HG03521 (cell line): ENCODE results near the gene TLCD5.

Source experiments
- ATAC-seq: cut with Tn5 transposase; IDR thresholded peaks from one replicate; pipeline ENCODE4 v1.9.1; 2021; ENCODE audit warnings: mild to moderate bottlenecking, moderate library complexity; ENCODE audit not compliant: unreplicated experiment

The TLCD5 gene

DNA sequence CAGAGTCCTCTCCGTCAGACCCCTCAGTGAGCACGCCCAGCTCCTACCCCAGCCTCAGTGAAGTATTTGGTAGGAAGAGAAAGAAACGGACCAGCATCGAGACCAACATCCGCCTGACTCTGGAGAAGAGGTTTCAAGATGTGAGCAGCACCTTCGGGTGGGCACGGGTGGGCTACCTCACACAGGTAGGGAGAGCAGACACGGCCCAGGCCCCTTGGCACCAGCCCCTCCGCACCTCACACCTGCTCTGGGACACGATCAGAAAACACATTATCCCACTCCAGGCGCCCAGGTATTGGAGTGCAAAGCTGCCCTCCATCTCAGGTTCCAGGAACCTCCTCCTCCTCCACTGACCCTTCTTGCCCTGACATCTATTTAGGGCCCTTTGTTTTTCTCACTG lies 17.6 kb upstream of the TLCD5 start:
- no peak for ATAC-seq

DNA sequence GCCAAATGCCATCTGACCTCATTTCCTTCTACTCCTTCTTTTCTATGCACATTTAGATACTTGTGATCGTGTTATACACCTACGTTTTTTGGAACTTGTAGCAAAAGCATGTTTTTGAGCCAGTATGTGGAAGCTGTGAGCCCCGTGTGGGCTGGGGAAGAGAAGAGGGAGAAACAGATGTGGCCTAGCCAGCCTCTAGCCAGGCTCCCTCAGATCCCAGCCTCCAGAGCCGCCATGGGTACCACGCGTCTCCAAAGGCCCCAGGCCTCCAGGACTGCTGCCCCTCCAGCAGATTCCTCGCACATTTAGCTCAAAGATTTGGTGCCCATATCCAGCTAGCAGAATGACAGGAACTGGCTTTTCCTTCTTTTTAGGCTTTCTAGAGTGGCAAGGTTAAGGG lies 17.0 kb upstream of the TLCD5 start:
- no peak for ATAC-seq

DNA sequence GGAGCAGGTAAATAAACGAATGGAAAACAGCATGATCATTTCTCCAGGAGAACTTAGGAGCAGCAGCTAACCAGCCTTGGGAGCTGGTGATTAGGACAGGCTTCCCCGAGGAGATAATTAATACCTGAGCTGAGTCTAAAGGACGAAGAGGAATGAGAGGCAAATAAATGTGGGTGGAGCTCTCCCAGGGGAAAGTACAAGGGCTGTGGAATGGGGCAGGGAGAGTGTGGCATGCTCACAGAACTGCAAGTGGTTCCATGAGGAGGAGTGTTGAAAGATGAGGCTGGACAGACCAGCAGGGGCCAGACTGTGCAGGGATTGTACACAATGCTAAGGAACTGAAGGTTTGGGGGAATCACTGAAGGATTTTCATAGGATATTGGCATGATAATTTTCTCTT lies 14.2 kb upstream of the TLCD5 start:
- no peak for ATAC-seq

GRCh38 chr11:120314861-120315260 lies 10.2 kb upstream of the TLCD5 start:
- ATAC-seq = no peak

- ATAC-seq = no peak
Observed at GRCh38 chr11:120316880-120317688, 8.0 kb upstream of the TLCD5 start.

DNA sequence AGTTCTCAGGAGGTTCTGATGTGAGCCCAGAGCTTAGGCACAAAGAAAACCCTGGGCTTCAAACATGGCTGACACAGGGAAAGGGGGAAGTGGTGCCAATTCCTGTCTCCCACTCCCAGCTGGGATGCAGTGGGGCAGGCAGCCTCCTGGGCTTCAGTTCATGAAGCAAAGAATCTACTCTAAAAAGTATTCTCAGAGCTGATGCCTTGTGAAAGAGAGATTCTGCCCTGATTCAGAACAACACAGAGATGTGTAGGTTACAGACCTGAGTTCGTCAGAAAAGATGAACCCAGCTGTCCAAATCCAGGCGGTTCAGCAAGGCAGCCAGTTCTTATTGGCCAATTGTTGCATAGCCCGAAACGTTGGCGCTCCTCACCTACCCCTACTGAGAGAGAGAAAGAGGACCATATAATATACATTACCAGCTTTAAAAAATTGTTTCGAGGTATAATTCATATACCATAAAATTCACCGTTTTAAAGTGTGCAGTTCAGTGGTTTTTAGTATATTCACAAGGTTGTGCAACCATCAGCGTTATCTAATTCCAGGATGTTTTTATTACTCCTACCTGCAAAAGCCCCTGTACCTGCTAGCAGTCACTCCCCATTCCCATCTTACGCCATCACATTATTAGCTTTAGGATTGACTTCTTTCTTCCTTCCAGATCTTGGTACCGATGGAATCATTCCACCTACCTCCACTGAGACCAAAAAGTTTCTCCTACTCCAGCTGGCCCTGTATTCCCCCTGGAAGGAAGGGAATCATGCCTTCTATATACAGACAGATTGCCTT lies 7.2 kb upstream of the TLCD5 start:
- ATAC-seq = no peak

- no peak for ATAC-seq
Observed at GRCh38 chr11:120318906-120319305, 6.2 kb upstream of the TLCD5 start.

DNA sequence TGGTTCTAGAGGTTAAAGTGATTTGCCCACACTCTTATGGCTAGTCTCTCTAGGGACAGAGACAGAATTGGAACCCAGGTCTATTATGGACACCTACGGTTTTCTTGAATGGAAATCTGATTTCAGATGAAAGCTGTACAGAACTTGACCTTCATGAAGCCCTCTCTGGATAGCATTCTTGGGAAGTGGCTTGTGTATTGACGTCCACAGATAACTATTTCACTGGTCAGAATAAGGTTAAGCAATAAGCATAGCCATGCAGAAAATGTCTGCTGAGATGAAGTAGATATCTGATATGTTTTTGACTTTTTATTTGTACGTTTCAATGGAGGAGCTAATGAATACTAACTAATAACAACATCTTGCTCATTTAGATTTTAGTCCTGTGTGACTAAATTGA lies 1.1 kb downstream of the TLCD5 start:
- ATAC-seq = no peak

DNA sequence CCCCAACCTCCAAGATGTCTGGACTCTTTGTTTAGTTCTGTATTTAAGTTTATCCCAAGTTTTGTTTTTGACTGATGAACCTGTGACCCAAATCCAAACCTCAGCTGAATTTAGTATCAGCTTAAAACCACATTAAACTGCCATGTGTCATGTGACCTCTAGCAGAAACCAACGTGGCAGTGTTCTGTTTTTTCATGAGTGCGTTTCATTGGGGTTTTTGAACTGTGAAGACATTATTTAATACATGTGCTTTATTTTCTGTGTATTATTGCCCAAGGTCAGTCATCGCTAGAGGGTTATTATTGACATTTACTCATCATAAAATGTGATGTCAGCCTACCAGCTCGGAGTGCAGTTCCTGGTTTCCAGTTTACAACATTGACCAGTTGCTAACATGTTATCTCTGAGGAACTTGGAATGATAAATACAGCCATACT lies 1.8 kb downstream of the TLCD5 start:
- ATAC-seq = no peak

- ATAC-seq = no peak
Observed at GRCh38 chr11:120327311-120327710, 2.2 kb downstream of the TLCD5 start.

- no peak for ATAC-seq
Observed at GRCh38 chr11:120329556-120329955, 4.5 kb downstream of the TLCD5 start.

DNA sequence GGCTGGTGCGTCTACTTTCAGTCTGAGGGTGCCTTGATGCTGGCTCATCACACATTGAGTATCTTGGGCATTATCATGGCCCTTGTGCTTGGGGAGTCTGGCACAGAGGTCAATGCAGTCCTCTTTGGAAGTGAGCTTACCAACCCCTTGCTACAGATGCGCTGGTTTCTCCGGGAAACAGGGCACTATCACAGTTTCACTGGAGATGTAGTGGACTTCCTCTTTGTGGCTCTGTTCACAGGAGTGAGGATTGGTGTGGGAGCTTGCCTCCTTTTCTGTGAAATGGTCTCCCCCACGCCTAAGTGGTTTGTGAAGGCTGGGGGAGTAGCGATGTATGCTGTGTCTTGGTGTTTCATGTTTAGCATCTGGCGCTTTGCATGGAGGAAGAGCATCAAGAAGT lies 4.9 kb downstream of the TLCD5 start:
- no peak for ATAC-seq

- ATAC-seq = no peak
Observed at GRCh38 chr11:120331301-120331996, 6.3 kb downstream of the TLCD5 start.

DNA sequence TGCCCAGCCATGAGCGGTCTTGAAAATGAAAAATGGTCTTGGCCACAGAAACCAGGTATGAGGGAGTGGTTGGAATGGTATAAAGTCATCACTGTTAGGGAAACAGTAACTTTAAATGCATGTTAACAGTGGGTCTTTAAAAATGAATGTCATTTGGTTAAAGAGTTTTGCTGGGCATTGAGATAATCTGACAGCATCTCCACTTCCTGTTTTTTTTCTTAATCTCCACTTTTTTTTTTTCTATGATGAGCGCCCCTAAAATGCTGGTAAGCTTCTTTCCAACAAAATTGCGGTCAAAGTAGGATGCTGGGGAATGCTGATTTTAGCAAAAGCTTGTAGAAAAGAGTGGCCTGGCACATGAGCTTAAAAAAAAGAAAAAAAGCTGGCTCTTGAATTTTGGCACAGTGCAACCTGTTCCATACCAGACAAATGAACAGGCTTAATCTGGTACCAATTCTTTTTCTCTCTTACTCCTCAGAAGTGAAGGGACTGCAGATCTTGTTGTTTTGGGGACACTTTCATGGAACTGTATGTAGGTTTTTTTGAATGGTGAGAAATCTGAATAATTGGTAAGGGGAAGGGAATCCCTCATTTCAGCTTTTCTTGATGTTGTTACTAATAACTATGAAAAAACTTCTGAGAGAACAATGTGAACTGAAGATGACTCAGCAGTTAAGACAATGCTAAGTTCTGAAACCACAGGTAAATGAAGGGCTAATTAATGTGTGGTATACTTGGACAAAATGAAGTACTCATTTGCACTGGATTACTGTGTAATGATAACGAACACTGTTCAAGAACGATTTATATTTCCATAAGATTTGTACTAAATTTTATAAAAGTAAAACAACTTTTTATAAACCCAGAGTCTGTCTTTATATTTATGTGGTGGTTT lies 8.0 kb downstream of the TLCD5 start:
- ATAC-seq = no peak

GRCh38 chr11:120333801-120334200 lies 8.7 kb downstream of the TLCD5 start:
- ATAC-seq = no peak

- no peak for ATAC-seq
Observed at GRCh38 chr11:120334332-120334731, 9.2 kb downstream of the TLCD5 start.

DNA sequence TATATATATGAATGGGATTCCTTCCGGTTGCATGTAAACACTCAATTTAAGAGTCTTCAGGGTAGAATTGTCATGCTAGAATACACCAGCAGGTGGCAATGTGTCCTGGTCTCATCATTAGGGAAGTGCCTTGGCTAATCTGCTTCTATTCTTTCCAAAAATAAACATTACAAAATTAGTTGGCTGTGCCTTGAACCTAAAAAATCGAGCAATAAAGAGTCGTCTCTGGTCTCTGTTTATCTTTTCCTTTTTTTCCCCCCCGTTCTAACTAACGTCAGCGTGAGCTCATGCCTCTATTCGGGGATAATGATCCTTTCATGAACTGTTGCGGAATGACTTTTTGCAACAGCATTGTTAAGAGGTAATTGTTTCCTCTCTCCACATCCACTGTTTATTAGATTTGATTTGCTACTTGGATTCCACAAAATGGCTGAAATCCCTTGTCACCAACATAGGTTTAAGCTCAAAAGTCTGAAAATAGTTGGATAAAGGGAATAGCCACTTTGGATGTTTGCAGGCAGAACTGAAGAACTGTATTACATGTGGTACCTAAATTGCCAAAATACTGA lies 9.9 kb downstream of the TLCD5 start:
- ATAC-seq = no peak

GRCh38 chr11:120335556-120335907 lies 10.4 kb downstream of the TLCD5 start:
- no peak for ATAC-seq

DNA sequence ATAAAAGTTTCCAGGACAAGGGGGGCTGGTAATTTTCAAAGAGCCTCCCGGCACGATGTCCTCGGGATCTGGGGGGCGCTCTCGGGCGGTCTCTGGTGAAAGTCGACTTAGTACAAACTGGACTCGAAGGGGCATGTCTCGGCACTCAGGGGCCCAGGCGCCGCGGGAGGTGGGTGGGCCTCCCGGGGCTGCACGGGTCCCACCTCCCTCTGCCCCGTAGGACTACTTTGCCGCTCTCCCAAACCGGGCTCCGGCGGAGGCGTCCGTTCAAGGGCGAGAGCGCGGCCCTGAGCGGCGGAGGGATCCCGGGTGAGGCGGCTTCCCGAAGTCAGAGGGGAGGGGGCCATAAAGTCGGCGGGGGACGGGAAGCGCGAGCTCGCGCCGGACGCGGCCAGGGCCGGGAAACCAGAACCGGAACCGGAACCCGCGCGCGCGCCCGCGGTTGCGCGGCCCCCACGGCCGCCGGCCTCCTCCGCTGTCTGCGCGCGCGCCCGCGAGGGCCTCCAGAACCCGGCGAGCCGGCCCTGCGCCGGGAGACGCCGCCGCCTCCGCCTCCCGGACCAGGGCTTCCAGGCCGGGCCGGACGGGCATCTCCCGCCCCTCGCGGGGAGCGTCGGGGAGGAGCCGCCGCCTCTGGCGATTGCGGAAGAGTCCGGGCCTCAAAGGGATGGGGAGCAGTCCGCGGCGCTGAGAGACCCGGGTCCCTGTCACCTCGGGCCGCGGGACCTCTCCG lies 11.0 kb downstream of the TLCD5 start, which contains the start of gene ARHGEF12:
Gene ARHGEF12 (plus strand): TSS at position 506 of the 733 bp plus-strand sequence. CDS start 831 bp downstream, outside the sequence.
- peak; percentile 71 for ATAC-seq
